Gastroesophageal sphincter (tissue), 4 donors: ENCODE results near the gene POTEH. TPM values are rescaled to one million over a fixed set of nuclear protein-coding genes. Genes with fewer than 3 reads are reported as not detected.
"Not testable (repeated sequence)": the region's sequence is repeated elsewhere in the genome, so short reads cannot be mapped to it uniquely, and the experiment has no call there.

Experiments used
- ATAC-seq: fragments of 150-250 bp; one replicate; pipeline ENCODE4 v1.9.1; 2016; ENCODE audit warnings: mild to moderate bottlenecking, moderate library complexity
- H3K27ac ChIP-seq, 4 donors: fragments of 200-600 bp; sonication (generic) in 3 of 4; 1 replicate in 3 of 4; 2 replicates in 1 of 4; pipeline ENCODE4 v1.5.1; 2016 to 2019
- H3K27me3 ChIP-seq: fragments of 200-600 bp; sonication (generic); one replicate; pipeline ENCODE4 v1.5.1; 2019
- H3K36me3 ChIP-seq, 2 donors: fragments of 200-600 bp; sonication (generic); one replicate each; pipeline ENCODE4 v1.5.1; 2019; ENCODE audit warnings: control low read depth in 1 of 2
- H3K4me1 ChIP-seq, 3 donors: fragments of 200-600 bp; sonication (generic); 1 replicate in 2 of 3; 2 replicates in 1 of 3; pipeline ENCODE4 v1.5.1; 2016 to 2019; ENCODE audit warnings: control low read depth in 2 of 3
- H3K4me3 ChIP-seq, 2 donors: fragments of 200-600 bp; sonication (generic); one replicate each; pipeline ENCODE4 v1.5.1; 2019; ENCODE audit warnings: mild to moderate bottlenecking in 1 of 2, moderate library complexity in 1 of 2
- H3K9me3 ChIP-seq, 3 donors: fragments of 200-600 bp; sonication (generic); one replicate each; pipeline ENCODE4 v1.5.1; 2017 to 2019; ENCODE audit warnings: control low read depth in 2 of 3
- WGBS, 2 donors: methylation state at CpG; one replicate each; pipeline ENCODE4 v1.1.5; 2018; ENCODE audit warnings: low coverage in 1 of 2; 5-methylcytosine and 5-hydroxymethylcytosine counted together
- total RNA-seq, 4 donors: library from RNA; depleted of rRNA; stranded (reverse); fragments of >200 nt; gene quantifications; one replicate each; pipeline ENCODE4 v1.1.0, GENCODE V29; 2016

The POTEH gene
- total RNA-seq: not detected

GRCh38 chr22:15689749-15690125 lies at the start of gene POTEH:
TSS of gene POTEH (plus strand) at chr22:15690026. CDS start at chr22:15690078, 52 bp downstream.
- not testable (repeated sequence) for H3K4me1 ChIP-seq, H3K9me3 ChIP-seq, H3K36me3 ChIP-seq, H3K27me3 ChIP-seq, ATAC-seq, H3K27ac ChIP-seq, H3K4me3 ChIP-seq
- no CpG with 5 or more reads among the region's 11 CpGs for WGBS, 2 donors

DNA sequence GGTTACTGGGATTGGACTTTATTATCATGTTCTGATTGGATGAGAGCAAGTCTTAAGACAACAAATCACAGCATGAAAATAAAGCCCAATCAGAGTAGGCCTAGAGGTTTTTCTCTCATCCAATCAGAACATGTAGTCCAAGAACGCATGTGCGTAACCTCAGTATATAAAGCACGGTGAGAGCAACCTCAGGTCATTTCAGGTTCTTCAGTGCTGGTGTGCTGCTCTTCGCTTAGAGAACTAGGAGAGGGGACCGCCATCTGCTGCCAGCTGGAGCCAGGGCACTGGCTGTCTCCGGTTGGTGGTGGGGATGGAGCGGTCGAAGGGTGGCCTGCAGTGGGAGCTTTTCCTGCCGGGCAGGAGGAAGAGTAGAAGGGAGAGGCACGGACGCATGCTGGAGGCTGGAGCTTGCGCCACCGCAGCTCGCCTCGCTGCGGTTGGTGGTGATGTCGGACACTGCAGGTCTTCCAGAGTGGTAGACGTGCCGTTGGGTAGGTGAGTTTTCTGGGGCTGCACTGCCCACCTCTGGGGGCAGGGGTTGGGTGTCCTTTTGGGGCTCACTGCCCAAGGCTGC lies 47.5 kb upstream of the POTEH start:
- not testable (repeated sequence) for H3K36me3 ChIP-seq, H3K9me3 ChIP-seq, H3K4me3 ChIP-seq, H3K27ac ChIP-seq, H3K27me3 ChIP-seq, H3K4me1 ChIP-seq, ATAC-seq
- WGBS, 2 donors: no CpG with 5 or more reads among the region's 19 CpGs

DNA sequence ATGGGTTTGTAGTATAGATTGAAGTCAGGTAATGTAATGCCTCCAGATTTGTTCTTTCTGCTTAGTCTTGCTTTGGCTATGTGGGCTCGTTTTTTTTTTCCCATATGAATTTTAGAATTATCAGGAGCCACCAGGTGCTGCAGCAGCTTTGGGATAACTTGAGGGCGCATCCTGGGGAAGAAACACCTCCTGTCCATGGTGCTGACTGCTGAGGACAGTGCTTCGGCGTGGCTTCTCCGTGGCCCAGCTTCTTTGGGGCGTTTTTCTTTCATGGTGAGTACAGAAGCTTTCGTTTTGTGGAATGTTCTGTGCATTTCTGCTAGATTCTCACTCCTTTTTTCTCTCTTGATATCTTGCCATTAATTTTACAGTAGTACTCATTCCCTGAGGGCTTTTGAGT lies 37.9 kb upstream of the POTEH start:
- not testable (repeated sequence) for ATAC-seq, H3K27me3 ChIP-seq, H3K4me1 ChIP-seq, H3K4me3 ChIP-seq, H3K27ac ChIP-seq, H3K36me3 ChIP-seq, H3K9me3 ChIP-seq
- WGBS, 2 donors: no CpG with 5 or more reads among the region's 7 CpGs

GRCh38 chr22:15652738-15653137 lies 37.1 kb upstream of the POTEH start:
- not testable (repeated sequence) for H3K27ac ChIP-seq, H3K36me3 ChIP-seq, H3K27me3 ChIP-seq, H3K4me3 ChIP-seq, H3K4me1 ChIP-seq, ATAC-seq, H3K9me3 ChIP-seq
- WGBS, 2 donors: 100% methylated on average over 1 of the region's 6 CpGs; no CpG with 5 or more reads in 1 of the 2 donors

DNA sequence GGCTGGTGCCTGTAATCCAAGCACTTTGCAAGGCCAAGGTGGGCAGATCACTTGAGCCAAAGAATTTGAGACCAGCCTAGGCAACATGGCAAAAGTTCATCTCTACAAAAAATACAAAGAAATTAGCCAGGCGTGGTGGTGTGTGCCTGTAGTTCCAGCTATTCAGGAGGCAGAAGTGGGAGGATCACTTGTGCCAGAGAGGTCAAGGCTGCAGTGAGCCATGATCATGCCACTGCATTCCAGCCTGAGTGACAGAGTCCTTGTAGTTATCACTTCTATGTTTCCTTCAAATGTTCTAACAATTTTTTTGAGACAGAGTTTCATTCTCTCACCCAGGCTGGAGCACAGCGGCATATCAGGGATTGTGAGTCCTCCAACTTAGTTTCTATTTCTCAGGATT lies 36.6 kb upstream of the POTEH start:
- not testable (repeated sequence) for H3K27me3 ChIP-seq, H3K4me3 ChIP-seq, ATAC-seq, H3K9me3 ChIP-seq, H3K4me1 ChIP-seq, H3K36me3 ChIP-seq, H3K27ac ChIP-seq
- 66 to 86% methylated on average over 1 to 2 of the region's 2 CpGs for WGBS, 2 donors

DNA sequence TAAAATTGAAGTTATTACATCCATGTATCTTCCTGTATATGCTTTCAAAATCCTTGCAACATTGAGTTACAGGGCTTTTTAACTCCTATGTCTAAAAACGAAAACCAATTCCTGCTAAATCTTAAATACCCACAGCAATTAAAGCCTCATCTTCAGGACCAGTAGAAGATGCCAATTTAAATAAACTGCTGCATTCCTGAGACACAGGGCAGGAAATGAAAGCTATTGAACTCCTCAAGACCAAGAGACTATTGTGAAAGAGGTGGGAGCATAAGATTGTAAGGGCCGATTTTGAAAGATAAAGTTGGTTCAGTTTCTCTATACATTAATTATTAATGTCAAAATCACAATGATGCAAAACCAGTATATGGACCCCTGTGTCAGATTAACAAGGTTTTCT lies 28.7 kb upstream of the POTEH start:
- not testable (repeated sequence) for ATAC-seq, H3K4me1 ChIP-seq, H3K4me3 ChIP-seq, H3K27me3 ChIP-seq, H3K27ac ChIP-seq, H3K36me3 ChIP-seq, H3K9me3 ChIP-seq
- WGBS, 2 donors: no CpG with 5 or more reads among the region's 2 CpGs

- ATAC-seq, H3K4me1 ChIP-seq, H3K36me3 ChIP-seq, H3K27me3 ChIP-seq, H3K9me3 ChIP-seq, H3K27ac ChIP-seq, H3K4me3 ChIP-seq: not testable (repeated sequence)
- no CpG with 5 or more reads among the region's 3 CpGs for WGBS, 2 donors
These were observed 25.1 kb upstream of the POTEH start for GRCh38 chr22:15664682-15665081.

DNA sequence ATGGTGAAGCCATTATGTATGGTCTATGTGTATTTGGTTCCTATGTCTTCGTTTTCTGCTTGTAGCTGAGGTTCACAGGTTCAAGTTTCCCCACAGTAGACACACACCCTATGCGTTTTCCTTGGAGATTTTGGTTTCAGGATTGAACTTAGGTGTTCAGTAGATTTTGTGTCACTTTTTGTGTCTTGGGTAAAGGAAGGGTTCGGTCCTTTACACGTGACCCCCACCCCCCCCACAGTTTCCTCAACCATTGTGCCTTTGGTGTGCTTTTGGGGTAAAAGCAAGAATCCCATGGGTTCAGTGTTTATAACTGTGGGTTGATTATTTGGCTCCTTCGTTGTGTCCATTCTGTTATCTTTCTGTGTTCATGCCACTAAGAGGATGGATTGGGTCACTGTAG lies 24.3 kb upstream of the POTEH start:
- 40 to 58% methylated on average over 1 to 3 of the region's 5 CpGs for WGBS, 2 donors
- H3K27ac ChIP-seq, H3K27me3 ChIP-seq, H3K4me1 ChIP-seq, H3K36me3 ChIP-seq, H3K4me3 ChIP-seq, H3K9me3 ChIP-seq, ATAC-seq: not testable (repeated sequence)

- H3K27me3 ChIP-seq, H3K27ac ChIP-seq, H3K9me3 ChIP-seq, H3K4me1 ChIP-seq, H3K4me3 ChIP-seq, ATAC-seq, H3K36me3 ChIP-seq: not testable (repeated sequence)
- no CpG with 5 or more reads among the region's 12 CpGs for WGBS, 2 donors
These were observed 20.4 kb upstream of the POTEH start for GRCh38 chr22:15669430-15669829.

DNA sequence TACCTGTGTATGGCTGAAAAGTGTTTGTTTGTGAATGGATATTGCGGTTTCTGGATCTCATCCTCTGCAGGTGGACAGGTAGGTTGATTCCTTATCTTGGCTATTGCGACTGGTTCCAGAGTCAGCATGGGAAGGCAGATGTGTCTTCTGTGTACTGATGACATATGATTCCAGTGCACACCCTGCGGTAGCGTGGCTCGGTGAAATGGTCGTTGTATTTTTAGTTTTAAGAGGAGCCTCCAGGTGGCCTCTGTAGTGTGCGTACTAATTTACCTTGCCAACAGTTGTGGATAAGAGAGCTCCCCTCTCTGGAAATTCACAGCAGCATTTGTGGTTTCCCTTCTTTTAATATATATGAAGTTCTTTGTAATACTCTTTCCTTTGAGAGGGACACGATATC lies 10.1 kb upstream of the POTEH start:
- WGBS, 2 donors: no CpG with 5 or more reads among the region's 8 CpGs
- H3K27me3 ChIP-seq, H3K27ac ChIP-seq, H3K36me3 ChIP-seq, H3K9me3 ChIP-seq, H3K4me3 ChIP-seq, H3K4me1 ChIP-seq, ATAC-seq: not testable (repeated sequence)

DNA sequence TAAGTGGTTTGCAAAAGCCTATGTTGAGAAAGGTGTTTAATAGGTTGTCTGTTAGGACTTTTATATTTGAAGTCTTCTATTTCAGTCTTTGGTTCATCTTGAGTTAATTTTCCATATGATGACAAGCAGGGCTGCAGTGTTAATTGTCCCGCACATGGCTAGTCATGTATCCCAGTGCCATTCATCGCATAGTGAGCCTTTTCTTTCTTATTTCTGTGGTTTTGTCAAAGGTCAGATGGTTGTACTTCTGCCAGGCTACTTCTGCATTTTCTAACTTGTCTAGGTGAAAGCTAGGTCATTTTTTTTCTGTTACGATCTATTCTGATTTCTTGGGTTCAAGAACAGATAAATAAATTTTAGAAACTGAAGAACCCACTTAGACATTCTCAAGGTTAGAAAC lies 5.7 kb upstream of the POTEH start:
- H3K36me3 ChIP-seq, H3K4me1 ChIP-seq, H3K4me3 ChIP-seq, ATAC-seq, H3K27ac ChIP-seq, H3K9me3 ChIP-seq, H3K27me3 ChIP-seq: not testable (repeated sequence)
- no CpG with 5 or more reads among the region's 3 CpGs for WGBS, 2 donors

GRCh38 chr22:15684695-15685094 lies 5.1 kb upstream of the POTEH start:
- WGBS, 2 donors: no CpG with 5 or more reads among the region's 6 CpGs
- H3K4me1 ChIP-seq, H3K9me3 ChIP-seq, H3K36me3 ChIP-seq, H3K4me3 ChIP-seq, H3K27me3 ChIP-seq, H3K27ac ChIP-seq, ATAC-seq: not testable (repeated sequence)

DNA sequence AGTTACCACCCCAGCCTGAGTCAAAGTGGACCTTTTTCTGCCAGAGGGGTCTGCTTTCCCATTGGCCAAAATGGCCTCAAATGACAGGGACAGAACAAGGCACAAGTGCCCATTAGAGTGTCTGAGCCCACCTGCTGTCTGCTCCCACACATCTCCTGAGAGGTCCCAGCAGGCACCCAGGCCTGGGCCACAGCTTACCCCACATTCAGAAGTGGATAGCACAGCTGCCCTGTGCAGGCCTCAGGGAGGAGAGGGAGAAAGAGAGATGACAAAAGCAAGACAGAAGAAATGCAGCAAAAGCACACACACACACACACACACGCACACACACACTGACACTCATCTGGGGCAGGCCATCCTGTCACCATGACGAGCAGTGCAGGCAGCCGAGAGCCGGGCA lies 4.2 kb upstream of the POTEH start:
- WGBS, 2 donors: no CpG with 5 or more reads among the region's 4 CpGs
- not testable (repeated sequence) for H3K4me3 ChIP-seq, H3K9me3 ChIP-seq, H3K27me3 ChIP-seq, H3K27ac ChIP-seq, H3K36me3 ChIP-seq, H3K4me1 ChIP-seq, ATAC-seq

DNA sequence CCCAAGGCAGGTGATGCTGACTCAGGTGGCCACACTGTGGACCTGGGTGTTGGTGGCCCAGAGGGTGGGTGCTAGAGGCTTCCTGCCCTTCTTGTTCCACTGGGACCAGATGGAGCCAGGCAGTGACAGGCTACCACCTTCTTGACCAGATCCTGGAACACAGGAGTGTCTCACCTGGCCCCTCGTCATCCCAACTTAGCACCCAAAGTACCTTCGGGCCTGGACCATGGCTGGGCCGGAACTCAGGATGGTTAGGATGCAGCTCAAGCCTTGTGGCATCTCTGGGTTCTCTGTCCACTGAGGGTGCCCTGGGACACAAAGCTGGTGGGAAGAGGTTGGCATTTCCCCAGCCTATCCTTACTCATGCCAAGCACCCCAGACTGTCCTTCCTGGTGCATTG lies 2.7 kb upstream of the POTEH start:
- WGBS, 2 donors: no CpG with 5 or more reads among the region's 3 CpGs
- not testable (repeated sequence) for H3K36me3 ChIP-seq, H3K27ac ChIP-seq, H3K4me1 ChIP-seq, H3K4me3 ChIP-seq, H3K27me3 ChIP-seq, H3K9me3 ChIP-seq
- peak; percentile 37 for ATAC-seq

DNA sequence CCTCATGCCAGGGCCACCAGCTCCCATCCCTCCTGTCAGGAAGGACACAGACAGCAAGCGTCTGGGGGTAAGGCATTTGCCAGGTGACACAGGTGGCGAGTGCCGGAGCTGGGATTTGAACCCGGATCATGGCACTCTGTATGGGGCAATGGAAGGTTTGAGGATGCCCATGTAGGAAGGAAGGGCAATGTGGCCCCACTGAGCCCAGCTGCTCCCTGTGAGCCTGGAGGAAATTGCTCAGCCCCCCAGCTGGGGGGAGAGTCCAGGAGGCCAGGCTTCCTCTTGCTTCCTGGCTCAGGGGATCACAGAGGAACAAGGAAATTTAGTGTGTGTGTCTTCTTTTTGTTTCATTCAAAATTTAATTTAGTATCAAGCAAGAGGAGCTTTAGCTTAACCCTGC lies 2.1 kb upstream of the POTEH start:
- H3K27ac ChIP-seq, ATAC-seq, H3K27me3 ChIP-seq, H3K4me3 ChIP-seq, H3K36me3 ChIP-seq, H3K4me1 ChIP-seq, H3K9me3 ChIP-seq: not testable (repeated sequence)
- WGBS, 2 donors: no CpG with 5 or more reads among the region's 4 CpGs
